Trophoblast cell (in vitro differentiated cells and primary cell): ENCODE measurements around the gene KRTAP4-9.

Experiments used
- DNase-seq, 2 donors: peaks; one replicate each; pipeline ENCODE4 v3.0.0-alpha.2; 2016
- H2AFZ ChIP-seq: 2 replicates; pipeline ENCODE4 v1.6.1; 2013; ENCODE audit warnings: low read length, moderate library complexity, mild to moderate bottlenecking; ENCODE audit not compliant: insufficient read depth, poor library complexity
- H2AK5ac ChIP-seq: 2 replicates; pipeline ENCODE4 v1.6.1; 2013; ENCODE audit warnings: mild to moderate bottlenecking, low read length
- H2BK120ac ChIP-seq: 2 replicates; pipeline ENCODE4 v1.6.1; 2013; ENCODE audit warnings: low read length, mild to moderate bottlenecking, moderate library complexity; ENCODE audit not compliant: insufficient read depth, poor library complexity
- H2BK12ac ChIP-seq: 2 replicates; pipeline ENCODE4 v1.6.1; 2013; ENCODE audit warnings: mild to moderate bottlenecking, low read length, moderate library complexity
- H2BK5ac ChIP-seq: 2 replicates; pipeline ENCODE4 v1.6.1; 2013; ENCODE audit warnings: low read length, low read depth, moderate library complexity, mild to moderate bottlenecking; ENCODE audit not compliant: poor library complexity
- H3K14ac ChIP-seq: 2 replicates; pipeline ENCODE4 v1.6.1; 2013; ENCODE audit warnings: mild to moderate bottlenecking, low read length
- H3K18ac ChIP-seq: 2 replicates; pipeline ENCODE4 v1.6.1; 2013; ENCODE audit warnings: mild to moderate bottlenecking, low read length
- H3K23ac ChIP-seq: 2 replicates; pipeline ENCODE4 v1.6.1; 2013; ENCODE audit warnings: low read length
- H3K27ac ChIP-seq: 2 replicates; pipeline ENCODE4 v1.5.1; 2013; ENCODE audit warnings: low read depth, mild to moderate bottlenecking, inconsistent platforms, low read length, moderate library complexity
- H3K27me3 ChIP-seq: 2 replicates; pipeline ENCODE4 v1.6.1; 2013; ENCODE audit warnings: inconsistent platforms, mild to moderate bottlenecking, low read length, moderate library complexity; ENCODE audit not compliant: insufficient read depth
- H3K36me3 ChIP-seq, 2 experiments: 1 replicate in 1 of 2; 2 replicates in 1 of 2; pipeline ENCODE4 v1.6.1; 2013; ENCODE audit warnings: low read length in 2 of 2, mild to moderate bottlenecking in 2 of 2, moderate library complexity in 1 of 2; ENCODE audit not compliant: insufficient read depth in 2 of 2, control insufficient read depth in 1 of 2
- H3K4ac ChIP-seq: 2 replicates; pipeline ENCODE4 v1.6.1; 2013; ENCODE audit warnings: low read depth, mild to moderate bottlenecking, low read length, moderate library complexity
- H3K4me1 ChIP-seq, 2 experiments: 1 replicate in 1 of 2; 2 replicates in 1 of 2; pipeline ENCODE4 v1.6.1; 2013; ENCODE audit warnings: low read length in 2 of 2, mild to moderate bottlenecking in 2 of 2, moderate library complexity in 1 of 2; ENCODE audit not compliant: insufficient read depth in 2 of 2, control insufficient read depth in 1 of 2
- H3K4me2 ChIP-seq: 2 replicates; pipeline ENCODE4 v1.6.1; 2013; ENCODE audit warnings: inconsistent platforms, mild to moderate bottlenecking, low read length, moderate library complexity
- H3K4me3 ChIP-seq: 2 replicates; pipeline ENCODE4 v1.5.1; 2013; ENCODE audit warnings: mild to moderate bottlenecking, low read depth, low read length, inconsistent platforms
- H3K79me1 ChIP-seq: one replicate; pipeline ENCODE4 v1.6.1; 2013; ENCODE audit warnings: low read length
- H3K79me2 ChIP-seq: 2 replicates; pipeline ENCODE4 v1.6.1; 2013; ENCODE audit warnings: low read length, mild to moderate bottlenecking; ENCODE audit not compliant: control insufficient read depth, insufficient read depth, poor library complexity
- H3K9ac ChIP-seq: 2 replicates; pipeline ENCODE4 v1.6.1; 2013; ENCODE audit warnings: mild to moderate bottlenecking, low read length
- H3K9me3 ChIP-seq: 2 replicates; pipeline ENCODE4 v1.6.1; 2013; ENCODE audit warnings: low read depth, mild to moderate bottlenecking, control low read depth, inconsistent platforms, low read length; ENCODE audit not compliant: insufficient read depth
- H4K12ac ChIP-seq: 2 replicates; pipeline ENCODE4 v1.6.1; 2013; ENCODE audit warnings: low read depth, mild to moderate bottlenecking, low read length, moderate library complexity
- H4K8ac ChIP-seq: 2 replicates; pipeline ENCODE4 v1.6.1; 2013; ENCODE audit warnings: low read depth, mild to moderate bottlenecking, low read length, moderate library complexity
- H4K91ac ChIP-seq: one replicate; pipeline ENCODE4 v1.6.1; 2013; ENCODE audit warnings: low read depth, mild to moderate bottlenecking, low read length, moderate library complexity
- WGBS: extraction: QIAGEN DNeasy Blood & Tissue Kit; methylation state at CpG from one replicate; pipeline ENCODE4 v1.1.7; 2013; ENCODE audit warnings: missing lambda C conversion rate; ENCODE audit not compliant: insufficient read length, insufficient coverage; ENCODE audit errors: extremely low coverage; 5-methylcytosine and 5-hydroxymethylcytosine counted together

Gene KRTAP4-9

GRCh38 chr17:41149652-41149985 lies 44.4 kb downstream of the KRTAP4-9 start, which contains the start of gene KRTAP4-5:
Gene KRTAP4-5 (minus strand): TSS chr17:41149825. CDS start chr17:41149767, 58 bp downstream.
- no peak within 1 kb of the TSS for H3K23ac ChIP-seq
- H2BK12ac ChIP-seq, result no peak within 1 kb of the TSS
- H3K27ac ChIP-seq, result no peak within 1 kb of the TSS
- no peaks in the 10 kb centered on the region for H3K9me3 ChIP-seq
- no peak within 1 kb of the TSS for H4K8ac ChIP-seq
- no peak within 1 kb of the TSS for H4K91ac ChIP-seq
- H2BK5ac ChIP-seq, result no peak within 1 kb of the TSS
- H3K4ac ChIP-seq, result no peak within 1 kb of the TSS
- H3K4me1 ChIP-seq, result no peaks in the 10 kb centered on the region
- H3K4me2 ChIP-seq, result no peak within 1 kb of the TSS
- no peak within 1 kb of the TSS for H3K14ac ChIP-seq
- DNase-seq, result no peak
- no peak within 1 kb of the TSS for H2AFZ ChIP-seq
- no peaks in the 10 kb centered on the region for H3K27me3 ChIP-seq
- H3K79me1 ChIP-seq, result no peaks in the 10 kb centered on the region
- no peak within 1 kb of the TSS for H3K4me3 ChIP-seq
- H3K36me3 ChIP-seq, result no peaks in the 10 kb centered on the region
- H2AK5ac ChIP-seq, result no peak within 1 kb of the TSS
- no peak within 1 kb of the TSS for H2BK120ac ChIP-seq
- no peak within 1 kb of the TSS for H4K12ac ChIP-seq
- WGBS, result no CpG with 5 or more reads among the region's 2 CpGs
- H3K79me2 ChIP-seq, result no peaks in the 10 kb centered on the region
- no peak within 1 kb of the TSS for H3K18ac ChIP-seq
- no peak within 1 kb of the TSS for H3K9ac ChIP-seq

GRCh38 chr17:41150026-41150425 lies 44.8 kb downstream of the KRTAP4-9 start:
- H4K8ac ChIP-seq, result no peak overlapping the region
- H2BK5ac ChIP-seq, result no peak overlapping the region
- no peaks in the 10 kb centered on the region for H3K36me3 ChIP-seq
- no peaks in the 10 kb centered on the region for H3K79me1 ChIP-seq
- H3K4ac ChIP-seq, result no peak overlapping the region
- H2BK12ac ChIP-seq, result no peak overlapping the region
- H4K91ac ChIP-seq, result no peak overlapping the region
- H2AFZ ChIP-seq, result no peak overlapping the region
- no peaks in the 10 kb centered on the region for H3K9me3 ChIP-seq
- WGBS, result no CpG with 5 or more reads among the region's 4 CpGs
- no peak overlapping the region for H3K14ac ChIP-seq
- H3K4me3 ChIP-seq, result no peak overlapping the region
- H3K9ac ChIP-seq, result no peak overlapping the region
- no peaks in the 10 kb centered on the region for H3K79me2 ChIP-seq
- H2BK120ac ChIP-seq, result no peak overlapping the region
- DNase-seq, result peak; percentile 61 to 79
- no peak overlapping the region for H3K4me2 ChIP-seq
- no peaks in the 10 kb centered on the region for H3K4me1 ChIP-seq
- H3K27ac ChIP-seq, result no peak overlapping the region
- no peak overlapping the region for H3K18ac ChIP-seq
- H2AK5ac ChIP-seq, result no peak overlapping the region
- no peak overlapping the region for H3K23ac ChIP-seq
- H4K12ac ChIP-seq, result no peak overlapping the region
- H3K27me3 ChIP-seq, result no peaks in the 10 kb centered on the region

GRCh38 chr17:41151525-41151924 lies 46.3 kb downstream of the KRTAP4-9 start:
- no peak overlapping the region for H4K91ac ChIP-seq
- H3K4me3 ChIP-seq, result no peak overlapping the region
- H3K27ac ChIP-seq, result no peak overlapping the region
- H4K12ac ChIP-seq, result no peak overlapping the region
- no peak overlapping the region for H3K14ac ChIP-seq
- H3K79me1 ChIP-seq, result no peaks in the 10 kb centered on the region
- H2BK12ac ChIP-seq, result no peak overlapping the region
- H4K8ac ChIP-seq, result no peak overlapping the region
- H3K27me3 ChIP-seq, result no peaks in the 10 kb centered on the region
- no peak overlapping the region for H2AFZ ChIP-seq
- no peak overlapping the region for H2BK5ac ChIP-seq
- H3K18ac ChIP-seq, result no peak overlapping the region
- H2BK120ac ChIP-seq, result no peak overlapping the region
- H3K23ac ChIP-seq, result no peak overlapping the region
- no peak overlapping the region for H2AK5ac ChIP-seq
- no peaks in the 10 kb centered on the region for H3K4me1 ChIP-seq
- H3K9ac ChIP-seq, result no peak overlapping the region
- DNase-seq, result no peak
- no peak overlapping the region for H3K4ac ChIP-seq
- no peaks in the 10 kb centered on the region for H3K36me3 ChIP-seq
- H3K79me2 ChIP-seq, result no peaks in the 10 kb centered on the region
- H3K4me2 ChIP-seq, result no peak overlapping the region
- no CpG with 5 or more reads among the region's 2 CpGs for WGBS
- no peaks in the 10 kb centered on the region for H3K9me3 ChIP-seq

- no peak overlapping the region for H3K23ac ChIP-seq
- no peak overlapping the region for H3K18ac ChIP-seq
- no peak overlapping the region for H3K14ac ChIP-seq
- no peaks in the 10 kb centered on the region for H3K9me3 ChIP-seq
- no peak overlapping the region for H3K4ac ChIP-seq
- H3K79me1 ChIP-seq, result no peaks in the 10 kb centered on the region
- no peak overlapping the region for H4K91ac ChIP-seq
- H3K4me1 ChIP-seq, result no peaks in the 10 kb centered on the region
- no CpG with 5 or more reads among the region's 2 CpGs for WGBS
- no peak for DNase-seq
- H3K4me3 ChIP-seq, result no peak overlapping the region
- no peak overlapping the region for H4K8ac ChIP-seq
- no peak overlapping the region for H3K4me2 ChIP-seq
- H4K12ac ChIP-seq, result no peak overlapping the region
- H3K79me2 ChIP-seq, result no peaks in the 10 kb centered on the region
- no peak overlapping the region for H2AK5ac ChIP-seq
- H2BK12ac ChIP-seq, result no peak overlapping the region
- H3K27ac ChIP-seq, result no peak overlapping the region
- no peak overlapping the region for H2BK120ac ChIP-seq
- H3K36me3 ChIP-seq, result no peaks in the 10 kb centered on the region
- no peak overlapping the region for H2BK5ac ChIP-seq
- H2AFZ ChIP-seq, result no peak overlapping the region
- no peak overlapping the region for H3K9ac ChIP-seq
- H3K27me3 ChIP-seq, result no peaks in the 10 kb centered on the region
These were observed 48.7 kb downstream of the KRTAP4-9 start for GRCh38 chr17:41153856-41154255.
